ENCODE data around the gene HIBCH.

The HIBCH gene

GRCh38 chr2:190217616-190218015 lies 102.0 kb downstream of the HIBCH start:
- Histone ChIP-seq H3K4me2 (ENCODE audit: low read length) (no peak overlapping the region), H3K27me3 (ENCODE audit: control insufficient read depth, insufficient read depth, low read length) (no peaks in the 10 kb centered on the region), H3K4me3 (ENCODE audit: low read depth, low read length) (no peak overlapping the region), H3K27ac (no peak overlapping the region), H2AFZ (no peak overlapping the region), H3K36me3 (ENCODE audit: control insufficient read depth, insufficient read depth, low read length) (no peaks in the 10 kb centered on the region), H3K4me1 (no peaks in the 10 kb centered on the region), H3K9me3 (ENCODE audit: control insufficient read depth, low read length) (no peaks in the 10 kb centered on the region), H3K9ac (no peak overlapping the region), H3K79me2 (no peaks in the 10 kb centered on the region)
- no peak for TF ChIP-seq CTCF (IDR thresholded peaks at IDR 0.05)

GRCh38 chr2:190216829-190217228 lies 102.8 kb downstream of the HIBCH start:
- H3K4me2 ChIP-seq (ENCODE audit: low read length), result no peak overlapping the region
- no peak overlapping the region for H2AFZ ChIP-seq
- H3K4me3 ChIP-seq (ENCODE audit: low read depth, low read length), result no peak overlapping the region
- H3K27me3 ChIP-seq (ENCODE audit: control insufficient read depth, insufficient read depth, low read length), result no peaks in the 10 kb centered on the region
- H3K27ac ChIP-seq, result no peak overlapping the region
- no peak overlapping the region for H3K9ac ChIP-seq
- H3K9me3 ChIP-seq (ENCODE audit: control insufficient read depth, low read length), result no peaks in the 10 kb centered on the region
- TF ChIP-seq CTCF (IDR thresholded peaks at IDR 0.05), result no peak
- H3K36me3 ChIP-seq (ENCODE audit: control insufficient read depth, insufficient read depth, low read length), result no peaks in the 10 kb centered on the region
- H3K79me2 ChIP-seq, result no peaks in the 10 kb centered on the region
- H3K4me1 ChIP-seq, result no peaks in the 10 kb centered on the region

- no peak overlapping the region for H3K4me3 ChIP-seq (ENCODE audit: low read depth, low read length)
- no peak overlapping the region for H2AFZ ChIP-seq
- TF ChIP-seq CTCF (IDR thresholded peaks at IDR 0.05), result no peak
- no peaks in the 10 kb centered on the region for H3K36me3 ChIP-seq (ENCODE audit: control insufficient read depth, insufficient read depth, low read length)
- H3K79me2 ChIP-seq, result no peaks in the 10 kb centered on the region
- H3K27ac ChIP-seq, result no peak overlapping the region
- H3K9ac ChIP-seq, result no peak overlapping the region
- H3K9me3 ChIP-seq (ENCODE audit: control insufficient read depth, low read length), result no peaks in the 10 kb centered on the region
- H3K27me3 ChIP-seq (ENCODE audit: control insufficient read depth, insufficient read depth, low read length), result no peaks in the 10 kb centered on the region
- no peak overlapping the region for H3K4me2 ChIP-seq (ENCODE audit: low read length)
- H3K4me1 ChIP-seq, result no peaks in the 10 kb centered on the region
Observed at GRCh38 chr2:190215620-190216019, 104.0 kb downstream of the HIBCH start.

GRCh38 chr2:190214426-190215194 lies 105.0 kb downstream of the HIBCH start:
- H3K4me1 ChIP-seq, result no peaks in the 10 kb centered on the region
- no peaks in the 10 kb centered on the region for H3K9me3 ChIP-seq (ENCODE audit: control insufficient read depth, low read length)
- H3K36me3 ChIP-seq (ENCODE audit: control insufficient read depth, insufficient read depth, low read length), result no peaks in the 10 kb centered on the region
- H3K27ac ChIP-seq, result no peak overlapping the region
- H3K9ac ChIP-seq, result no peak overlapping the region
- no peaks in the 10 kb centered on the region for H3K27me3 ChIP-seq (ENCODE audit: control insufficient read depth, insufficient read depth, low read length)
- no peak overlapping the region for H3K4me3 ChIP-seq (ENCODE audit: low read depth, low read length)
- no peaks in the 10 kb centered on the region for H3K79me2 ChIP-seq
- no peak overlapping the region for H3K4me2 ChIP-seq (ENCODE audit: low read length)
- TF ChIP-seq CTCF (IDR thresholded peaks at IDR 0.05), result no peak
- no peak overlapping the region for H2AFZ ChIP-seq

Measured in parathyroid adenoma (tissue), 2 donors.